ENCODE measurements around the gene ACSM3. TPM values are rescaled to one million over a fixed set of nuclear protein-coding genes. Genes with fewer than 3 reads are reported as not detected.

Gene ACSM3
- total and polyA plus RNA-seq, 4 donors = 0.49 to 2.2 (median 0.99) TPM

GRCh38 chr16:20846030-20846429 is 82.2 kb downstream of the ACSM3 start:
- intact Hi-C loops (cut with DNase I) = no loop called here

GRCh38 chr16:20846551-20846950 is 82.7 kb downstream of the ACSM3 start:
- ATAC-seq (ENCODE audit: low FRiP score) = no peak
- H3K36me3 ChIP-seq (ENCODE audit: control insufficient read depth in 1 of 2, insufficient read depth in 2 of 2, low read length in 1 of 2) = peaks cover 0 to 1% of the 10 kb centered on the region in 2 donors
- no peak overlapping the region for H3K27ac ChIP-seq (ENCODE audit: low read depth in 1 of 2, low read length in 2 of 2)
- H3K4me1 ChIP-seq (ENCODE audit: control insufficient read depth in 1 of 2, insufficient read depth in 2 of 2, low read length in 2 of 2) = peaks cover 3% of the 10 kb centered on the region in 2 donors
- H3K27me3 ChIP-seq (ENCODE audit: control insufficient read depth in 1 of 2, insufficient read depth in 2 of 2, low read length in 1 of 2) = no peaks in the 10 kb centered on the region
- intact Hi-C loops (cut with DNase I) = no loop called here
- H3K4me3 ChIP-seq (ENCODE audit: low read length in 2 of 2) = no peak overlapping the region
- DNase-seq = no peak
- H3K9me3 ChIP-seq (ENCODE audit: control insufficient read depth, low read length) = no peaks in the 10 kb centered on the region

More at GRCh38 chr16:20846030-20846429, 82.2 kb downstream of the ACSM3 start:
- 9 to 12% methylated on average over 6 of the region's 6 CpGs for WGBS, 2 donors
- Histone ChIP-seq H3K4me1 (ENCODE audit: control insufficient read depth in 1 of 2, insufficient read depth in 2 of 2, low read length in 2 of 2) (peaks cover 2 to 3% of the 10 kb centered on the region in 2 donors), H3K27me3 (ENCODE audit: control insufficient read depth in 1 of 2, insufficient read depth in 2 of 2, low read length in 1 of 2) (no peaks in the 10 kb centered on the region), H3K4me3 (ENCODE audit: low read length in 2 of 2) (no peak overlapping the region), H3K27ac (ENCODE audit: low read depth in 1 of 2, low read length in 2 of 2) (no peak overlapping the region), H3K36me3 (ENCODE audit: control insufficient read depth in 1 of 2, insufficient read depth in 2 of 2, low read length in 1 of 2) (peaks cover 0 to 1% of the 10 kb centered on the region in 2 donors), H3K9me3 (ENCODE audit: control insufficient read depth, low read length) (no peaks in the 10 kb centered on the region)
- ATAC-seq (ENCODE audit: low FRiP score) (no peak), DNase-seq (no peak)

Other genes with a start within 250 kb of the ACSM3 start
- gene ACSM2B, start 187.6 kb upstream of the ACSM3 start, total RNA-seq = not detected
- gene ACSM2B, start 187.6 kb upstream of the ACSM3 start, polyA plus RNA-seq = not detected
- under 1 TPM; 0.42 to 0.63 TPM for gene ACSM1, start 66.3 kb upstream of the ACSM3 start, total RNA-seq
- gene ACSM1, start 66.3 kb upstream of the ACSM3 start, polyA plus RNA-seq = under 1 TPM in 1 of 2 donors, not detected in 1; 0.64 TPM
- 10 to 100 TPM; 31.7 to 38.1 TPM for gene THUMPD1, start 22.2 kb upstream of the ACSM3 start, total RNA-seq
- gene THUMPD1, start 22.2 kb upstream of the ACSM3 start, polyA plus RNA-seq = 10 to 100 TPM; 15.3 to 25.3 TPM
- 10 to 100 TPM in 1 of 2 donors, 1 to 10 TPM in 1; 6.7 to 14.3 TPM for gene ERI2, start 42.5 kb downstream of the ACSM3 start, total RNA-seq
- 10 to 100 TPM; 12.7 to 14.3 TPM for gene ERI2, start 42.5 kb downstream of the ACSM3 start, polyA plus RNA-seq
- gene REXO5, start 42.5 kb downstream of the ACSM3 start, total RNA-seq = 1 to 10 TPM; 1.1 to 3.0 TPM
- gene REXO5, start 42.5 kb downstream of the ACSM3 start, polyA plus RNA-seq = 1 to 10 TPM in 1 of 2 donors, under 1 TPM in 1; 0.88 to 2.2 TPM
- 10 to 100 TPM; 29.5 to 54.5 TPM for gene DCUN1D3, start 136.3 kb downstream of the ACSM3 start, total RNA-seq
- 1 to 10 TPM; 3.9 to 4.1 TPM for gene DCUN1D3, start 136.3 kb downstream of the ACSM3 start, polyA plus RNA-seq
- gene LYRM1, start 136.8 kb downstream of the ACSM3 start, total RNA-seq = 10 to 100 TPM; 18.1 to 24.3 TPM
- gene LYRM1, start 136.8 kb downstream of the ACSM3 start, polyA plus RNA-seq = 10 to 100 TPM; 27.3 to 44.2 TPM